OCI-LY7 (cell line): ENCODE results near the gene SAP25. TPM values are rescaled to one million over a fixed set of nuclear protein-coding genes. Genes with fewer than 3 reads are reported as not detected.
"Not testable (repeated sequence)": the region's sequence is repeated elsewhere in the genome, so short reads cannot be mapped to it uniquely, and the experiment has no call there.

Experiments
- BruUV-seq: library from RNA; stranded (reverse); fragments of 400-500 nt; replicated peaks from 2 replicates; lab custom pipeline; 2021; lab: Mats Ljungman, UMichigan
- CTCF ChIA-PET: fragments of 300-600 bp; sonication (Branson Sonifier 250); formaldehyde crosslinking; loops from one replicate; lab custom pipeline; 2022; ENCODE audit warnings: antibody characterized with exemption; ENCODE audit not compliant: unreplicated experiment; lab: Charles Lee
- POLR2A ChIA-PET: fragments of 300-600 bp; sonication (Branson Sonifier 250); formaldehyde crosslinking; loops from one replicate; lab custom pipeline; 2022; ENCODE audit warnings: antibody characterized with exemption; lab: Charles Lee
- DNase-seq: peaks from one replicate; pipeline ENCODE4 v3.0.0-alpha.2; 2015; ENCODE audit warnings: low spot score
- H2AFZ ChIP-seq: fragments of 200-600 bp; sonication (generic), shearing (Covaris generic); 2 replicates; pipeline ENCODE4 v1.6.1; 2014; ENCODE audit warnings: mild to moderate bottlenecking, antibody characterized with exemption, low read length, moderate library complexity
- H3K27ac ChIP-seq: fragments of 200-600 bp; sonication (generic); 2 replicates; pipeline ENCODE4 v1.5.1; 2014; ENCODE audit warnings: mixed run types, low read depth, mild to moderate bottlenecking, moderate library complexity, low read length, inconsistent platforms; ENCODE audit not compliant: poor library complexity, severe bottlenecking
- H3K36me3 ChIP-seq: fragments of 200-600 bp; sonication (generic); 2 replicates; pipeline ENCODE4 v1.6.1; 2014; ENCODE audit warnings: mild to moderate bottlenecking, antibody characterized with exemption, low read length, moderate library complexity, mixed read lengths; ENCODE audit not compliant: insufficient read depth
- H3K4me1 ChIP-seq: fragments of 200-600 bp; sonication (generic); 2 replicates; pipeline ENCODE4 v1.5.1; 2014; ENCODE audit warnings: mild to moderate bottlenecking, low read length; ENCODE audit not compliant: insufficient read depth, poor library complexity, severe bottlenecking
- H3K4me2 ChIP-seq: fragments of 200-600 bp; sonication (generic); 2 replicates; pipeline ENCODE4 v1.6.1; 2014; ENCODE audit warnings: mild to moderate bottlenecking, low read length
- H3K4me3 ChIP-seq: fragments of 200-600 bp; sonication (generic); 2 replicates; pipeline ENCODE4 v1.5.1; 2014; ENCODE audit warnings: mild to moderate bottlenecking, low read depth, low read length; ENCODE audit not compliant: poor library complexity, severe bottlenecking
- H3K79me2 ChIP-seq: fragments of 200-600 bp; sonication (generic); 2 replicates; pipeline ENCODE4 v1.6.1; 2016; ENCODE audit warnings: low read depth, mild to moderate bottlenecking, low read length, moderate library complexity, mixed read lengths; ENCODE audit not compliant: insufficient read depth
- H3K9me2 ChIP-seq: fragments of 200-600 bp; sonication (generic); 2 replicates; pipeline ENCODE4 v1.6.1; 2016; ENCODE audit warnings: mild to moderate bottlenecking, low read length, mixed read lengths; ENCODE audit not compliant: insufficient read depth
- H3K9me3 ChIP-seq: fragments of 200-600 bp; sonication (generic); 2 replicates; pipeline ENCODE4 v1.6.1; 2014; ENCODE audit warnings: mild to moderate bottlenecking, mixed run types, low read length, mixed read lengths
- H4K20me1 ChIP-seq: fragments of 200-600 bp; sonication (generic); 2 replicates; pipeline ENCODE4 v1.6.1; 2014; ENCODE audit warnings: mild to moderate bottlenecking, antibody characterized with exemption, low read length, moderate library complexity, mixed read lengths; ENCODE audit not compliant: insufficient read depth
- EZH2phosphoT487 ChIP-seq: fragments of 200-600 bp; sonication (generic); IDR thresholded peaks from 2 replicates; pipeline ENCODE4 v1.6.1; 2018; ENCODE audit warnings: low read depth, borderline replicate concordance, mild to moderate bottlenecking, mixed run types, antibody characterized with exemption, low read length, moderate library complexity, mixed read lengths
- intact Hi-C: fragments of 100-400 bp; cut with micrococcal nuclease; formaldehyde crosslinking; loops from one replicate; pipeline ENCODE4 v1.10.0; 2022; ENCODE audit not compliant: unreplicated experiment
- total RNA-seq, 2 experiments: library from RNA; depleted of rRNA in 1 of 2; stranded (reverse); fragments of >200 nt in 1 of 2; shearing (Covaris generic) in 1 of 2; gene quantifications; 2 replicates each; pipeline ENCODE4 v1.2.3, GENCODE V29; 2014 to 2022
- TF ChIP-seq, protein P1 (sequence below): fragments of 200-600 bp; sonication (generic); conservative IDR thresholded peaks from 2 replicates; pipeline ENCODE4 v1.5.1; 2014; ENCODE audit warnings: mild to moderate bottlenecking, antibody characterized with exemption, low read length, moderate library complexity, mixed read lengths

SAP25 gene
- total RNA-seq, 2 experiments from 2014 or later, result 1.5 to 12.7 TPM

DNA sequence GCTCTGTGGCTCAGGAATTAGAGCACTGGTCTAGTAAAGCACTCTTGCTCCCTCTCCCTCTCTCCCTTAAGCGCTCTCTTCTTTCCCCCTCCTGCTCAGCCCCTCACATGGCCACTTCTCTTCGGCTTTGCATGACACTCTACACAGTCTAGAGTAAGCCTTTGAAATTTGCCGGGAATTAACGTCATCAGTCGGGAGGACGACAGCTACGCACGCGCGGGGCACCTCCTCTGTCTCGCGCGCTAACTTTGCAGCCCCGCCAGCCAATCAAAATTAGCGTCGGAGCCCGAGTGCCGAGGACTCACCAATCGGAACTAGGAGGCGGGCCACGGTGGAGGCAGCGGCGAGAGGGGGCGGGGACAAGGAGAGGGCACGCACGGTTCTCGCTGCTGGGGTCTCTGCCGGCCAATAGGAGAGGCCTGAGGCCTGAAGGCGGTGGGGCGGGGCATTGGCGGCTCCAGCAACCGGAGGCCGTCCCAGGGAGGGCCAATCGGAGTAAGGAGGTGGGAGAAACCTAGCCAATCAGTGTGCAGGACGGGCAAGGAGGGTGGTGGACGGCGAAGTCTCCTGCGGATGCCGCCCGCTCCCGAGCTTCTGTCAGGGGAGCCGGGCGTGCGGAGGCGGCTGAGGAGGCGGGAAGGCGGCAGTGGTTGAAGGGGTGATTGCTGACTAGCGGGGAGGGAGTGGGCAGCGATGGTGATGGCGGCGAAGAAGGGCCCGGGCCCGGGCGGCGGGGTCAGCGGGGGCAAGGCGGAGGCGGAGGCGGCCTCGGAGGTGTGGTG lies 34.9 kb downstream of the SAP25 start, which contains the start of gene AGFG2:
Gene AGFG2, plus strand, starts transcription at position 550 of the 782 bp plus-strand sequence. Its CDS starts 144 bp downstream, at position 694.
- Histone ChIP-seq H3K4me3 (peak within 1 kb of the TSS; percentile 75), H3K4me2 (peak within 1 kb of the TSS; percentile 84), H3K9me3 (no peaks in the 10 kb centered on the region), H2AFZ (peak within 1 kb of the TSS; percentile 77), H3K27ac (peak within 1 kb of the TSS; percentile 56), H4K20me1 (no peaks in the 10 kb centered on the region), H3K9me2 (no peaks in the 10 kb centered on the region), H3K4me1 (peaks cover 41% of the 10 kb centered on the region), H3K79me2 (peaks cover 29% of the 10 kb centered on the region; the same call in 1 of the 2 replicates), H3K36me3 (no peaks in the 10 kb centered on the region)
- POLR2A ChIA-PET, result interaction anchor here (1.0 kb wide), 1 partner anchor 9 kb away, joined by 3 read pairs; no protein-coding TSS in a partner anchor
- BruUV-seq, result no TSS peak
- TF ChIP-seq, protein P1, sequence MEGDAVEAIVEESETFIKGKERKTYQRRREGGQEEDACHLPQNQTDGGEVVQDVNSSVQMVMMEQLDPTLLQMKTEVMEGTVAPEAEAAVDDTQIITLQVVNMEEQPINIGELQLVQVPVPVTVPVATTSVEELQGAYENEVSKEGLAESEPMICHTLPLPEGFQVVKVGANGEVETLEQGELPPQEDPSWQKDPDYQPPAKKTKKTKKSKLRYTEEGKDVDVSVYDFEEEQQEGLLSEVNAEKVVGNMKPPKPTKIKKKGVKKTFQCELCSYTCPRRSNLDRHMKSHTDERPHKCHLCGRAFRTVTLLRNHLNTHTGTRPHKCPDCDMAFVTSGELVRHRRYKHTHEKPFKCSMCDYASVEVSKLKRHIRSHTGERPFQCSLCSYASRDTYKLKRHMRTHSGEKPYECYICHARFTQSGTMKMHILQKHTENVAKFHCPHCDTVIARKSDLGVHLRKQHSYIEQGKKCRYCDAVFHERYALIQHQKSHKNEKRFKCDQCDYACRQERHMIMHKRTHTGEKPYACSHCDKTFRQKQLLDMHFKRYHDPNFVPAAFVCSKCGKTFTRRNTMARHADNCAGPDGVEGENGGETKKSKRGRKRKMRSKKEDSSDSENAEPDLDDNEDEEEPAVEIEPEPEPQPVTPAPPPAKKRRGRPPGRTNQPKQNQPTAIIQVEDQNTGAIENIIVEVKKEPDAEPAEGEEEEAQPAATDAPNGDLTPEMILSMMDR, result no peak
- no peak for TF ChIP-seq EZH2phosphoT487
- intact Hi-C loops, result loop anchor here (2.0 kb wide), 1 partner anchor 60 kb away; the partner anchor contains the start of gene TSC22D4
- CTCF ChIA-PET, result interaction anchor here (0.5 kb wide), 1 partner anchor 42 kb away, joined by 3 read pairs; no protein-coding TSS in a partner anchor
- DNase-seq, result peak; percentile 100

DNA sequence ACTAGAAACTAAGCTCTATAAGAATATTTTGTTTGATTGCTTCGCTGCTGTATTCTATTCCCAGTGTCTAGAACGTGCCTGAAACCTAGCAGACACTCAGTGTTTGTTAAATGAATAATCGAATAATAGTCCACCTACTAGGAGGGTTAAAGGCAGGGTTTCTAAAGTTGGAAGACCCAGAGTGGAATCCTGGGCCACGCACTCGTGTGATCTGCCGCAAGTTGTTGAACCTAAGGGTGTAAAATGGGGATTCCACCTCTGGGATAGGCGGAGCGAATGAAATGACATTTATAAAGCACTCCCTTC lies 35.4 kb downstream of the SAP25 start:
- TF ChIP-seq EZH2phosphoT487, result no peak
- TF ChIP-seq, protein P1, result no peak
- peak overlapping the region; percentile 77 for H2AFZ ChIP-seq
- peak overlapping the region; percentile 56 for H3K27ac ChIP-seq
- TSS peak; percentile 98 for BruUV-seq
- H3K36me3 ChIP-seq, result no peaks in the 10 kb centered on the region
- intact Hi-C loops, result loop anchor here (2.0 kb wide), 1 partner anchor 60 kb away; the partner anchor contains the start of gene TSC22D4
- H3K4me1 ChIP-seq, result peaks cover 36% of the 10 kb centered on the region
- peak overlapping the region; percentile 74 for H3K4me2 ChIP-seq
- H3K4me3 ChIP-seq, result peak overlapping the region; percentile 66
- no peaks in the 10 kb centered on the region for H4K20me1 ChIP-seq
- CTCF ChIA-PET, result interaction anchor here (0.5 kb wide), 1 partner anchor 41 kb away, joined by 3 read pairs; no protein-coding TSS in a partner anchor
- no peak for DNase-seq
- H3K9me3 ChIP-seq, result no peaks in the 10 kb centered on the region
- POLR2A ChIA-PET, result no interaction called here
- no peaks in the 10 kb centered on the region for H3K9me2 ChIP-seq
- H3K79me2 ChIP-seq, result peaks cover 23% of the 10 kb centered on the region; the same call in 1 of the 2 replicates

- POLR2A ChIA-PET, BruUV-seq, DNase-seq, H3K9me3 ChIP-seq, intact Hi-C loops, H3K27ac ChIP-seq, H3K4me3 ChIP-seq, H3K4me2 ChIP-seq, CTCF ChIA-PET, H3K36me3 ChIP-seq, H3K9me2 ChIP-seq, H4K20me1 ChIP-seq, H2AFZ ChIP-seq: not testable (repeated sequence)
- Histone ChIP-seq H3K79me2 (peaks cover 15% of the 10 kb centered on the region; the same call in 1 of the 2 replicates), H3K4me1 (peaks cover 28% of the 10 kb centered on the region)
These were observed 37.0 kb downstream of the SAP25 start for GRCh38 chr7:100536695-100537094.

DNA sequence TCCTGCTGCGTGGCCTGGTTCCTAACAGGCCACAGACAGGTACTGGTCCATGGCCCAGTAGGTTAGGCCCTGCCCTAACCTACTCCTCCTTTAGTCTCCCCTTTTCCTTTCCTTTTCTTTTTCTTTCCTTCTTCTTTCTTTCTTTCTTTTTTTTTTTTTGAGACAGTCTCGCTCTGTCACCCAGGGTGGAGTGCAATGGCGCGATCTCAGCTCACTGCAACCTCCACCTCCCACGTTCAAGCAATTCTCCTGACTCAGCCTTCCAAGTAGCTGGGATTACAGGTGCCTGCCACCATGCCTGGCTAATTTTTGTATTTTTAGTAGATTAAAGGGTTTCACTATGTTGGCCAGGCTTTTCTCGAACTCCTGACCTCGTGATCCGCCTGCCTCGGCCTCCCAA lies 37.7 kb downstream of the SAP25 start:
- H3K9me2 ChIP-seq, BruUV-seq, H3K4me2 ChIP-seq, CTCF ChIA-PET, H4K20me1 ChIP-seq, H3K4me3 ChIP-seq, H3K27ac ChIP-seq, H3K9me3 ChIP-seq, H3K36me3 ChIP-seq, intact Hi-C loops, DNase-seq, H2AFZ ChIP-seq: not testable (repeated sequence)
- Histone ChIP-seq H3K4me1 (peaks cover 28% of the 10 kb centered on the region), H3K79me2 (peaks cover 11% of the 10 kb centered on the region; the same call in 1 of the 2 replicates)
- POLR2A ChIA-PET, result interaction anchor here (0.7 to 1.4 kb wide), 2 partner anchors 8 to 16 kb away, joined by 4 to 5 read pairs; no protein-coding TSS in a partner anchor
